HEK293T (cell line): ENCODE measurements around the gene PLA2G2D.

Experiments used
- ARNT ChIP-seq: fragments of 450-650 bp; IDR thresholded peaks from 2 replicates; pipeline ENCODE4 v1.6.1; 2017; ENCODE audit warnings: mild to moderate bottlenecking
- BHLHE40 ChIP-seq: fragments of 450-650 bp; IDR thresholded peaks from 2 replicates; pipeline ENCODE4 v1.6.1; 2016; ENCODE audit warnings: mild to moderate bottlenecking, moderate library complexity, borderline replicate concordance
- ELF4 ChIP-seq: fragments of 450-650 bp; IDR thresholded peaks from 2 replicates; pipeline ENCODE4 v1.6.1; 2017; ENCODE audit warnings: antibody characterized with exemption
- FOXA1 ChIP-seq: fragments of 450-650 bp; IDR thresholded peaks from 2 replicates; pipeline ENCODE4 v1.6.1; 2016; ENCODE audit warnings: mild to moderate bottlenecking
- FOXK2 ChIP-seq: fragments of 450-650 bp; IDR thresholded peaks from 2 replicates; pipeline ENCODE4 v1.6.1; 2016; ENCODE audit warnings: mild to moderate bottlenecking
- FOXM1 ChIP-seq: fragments of 450-650 bp; IDR thresholded peaks from 2 replicates; pipeline ENCODE4 v1.6.1; 2017; ENCODE audit warnings: mild to moderate bottlenecking, borderline replicate concordance
- HDGF ChIP-seq: fragments of 450-650 bp; IDR thresholded peaks from 2 replicates; pipeline ENCODE4 v1.6.1; 2017; ENCODE audit warnings: antibody characterized with exemption, borderline replicate concordance
- NFRKB ChIP-seq: fragments of 450-650 bp; IDR thresholded peaks from 2 replicates; pipeline ENCODE4 v1.6.1; 2016; ENCODE audit warnings: mild to moderate bottlenecking, moderate library complexity
- PKNOX1 ChIP-seq: fragments of 450-650 bp; IDR thresholded peaks from 2 replicates; pipeline ENCODE4 v1.6.1; 2016
- SP1 ChIP-seq: fragments of 450-650 bp; IDR thresholded peaks from 2 replicates; pipeline ENCODE4 v1.6.1; 2017
- SUZ12 ChIP-seq: fragments of 450-650 bp; IDR thresholded peaks from 2 replicates; pipeline ENCODE4 v1.6.1; 2016; ENCODE audit warnings: mild to moderate bottlenecking
- TARDBP ChIP-seq: fragments of 450-650 bp; IDR thresholded peaks from 2 replicates; pipeline ENCODE4 v1.6.1; 2016

GRCh38 chr1:20109223-20109856, 10.0 kb downstream of the PLA2G2D start:
- TF ChIP-seq FOXM1 (no peak), FOXA1 (no peak), TARDBP (no peak), SP1 (no peak), ARNT (no peak), BHLHE40 (no peak), PKNOX1 (no peak), SUZ12 (no peak), ELF4 (no peak), HDGF (no peak), NFRKB (no peak), FOXK2 (no peak)
